GM21619 (cell line): ENCODE measurements around the gene GMPR.
"Not testable (repeated sequence)": the region's sequence is repeated elsewhere in the genome, so short reads cannot be mapped to it uniquely, and the experiment has no call there.

ENCODE experiments used
- ATAC-seq: cut with Tn5 transposase; IDR thresholded peaks from one replicate; pipeline ENCODE4 v1.9.1; 2021; ENCODE audit not compliant: unreplicated experiment

The GMPR gene

DNA sequence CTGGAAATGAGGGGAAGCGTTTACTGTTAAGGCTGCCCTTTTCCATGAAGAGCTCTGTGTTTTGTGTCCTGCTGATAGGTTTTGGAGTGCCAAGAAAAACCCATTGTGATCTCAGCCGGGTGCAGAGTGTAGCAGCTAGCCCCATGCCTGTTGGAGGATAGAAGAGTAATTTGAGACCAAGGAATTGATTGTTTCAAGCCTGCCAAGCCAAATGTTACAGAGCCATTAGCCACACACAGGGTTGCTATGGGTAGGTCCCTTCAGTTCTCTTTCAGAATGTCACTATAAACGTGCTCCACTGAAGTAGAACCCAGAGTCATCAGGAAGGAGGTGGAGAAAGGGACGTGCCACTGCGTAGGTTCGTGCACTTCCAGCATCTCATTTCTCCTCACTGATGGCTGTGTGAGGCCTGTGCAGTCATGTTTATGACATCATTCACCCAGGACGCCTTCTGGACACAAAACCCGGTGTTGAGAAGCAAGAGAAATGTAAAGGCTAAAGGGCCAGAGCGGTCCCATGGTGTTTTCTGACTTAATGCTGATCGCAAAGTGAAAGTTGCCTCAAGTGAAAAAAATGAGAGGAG lies 6.6 kb downstream of the GMPR start:
- no peak for ATAC-seq

DNA sequence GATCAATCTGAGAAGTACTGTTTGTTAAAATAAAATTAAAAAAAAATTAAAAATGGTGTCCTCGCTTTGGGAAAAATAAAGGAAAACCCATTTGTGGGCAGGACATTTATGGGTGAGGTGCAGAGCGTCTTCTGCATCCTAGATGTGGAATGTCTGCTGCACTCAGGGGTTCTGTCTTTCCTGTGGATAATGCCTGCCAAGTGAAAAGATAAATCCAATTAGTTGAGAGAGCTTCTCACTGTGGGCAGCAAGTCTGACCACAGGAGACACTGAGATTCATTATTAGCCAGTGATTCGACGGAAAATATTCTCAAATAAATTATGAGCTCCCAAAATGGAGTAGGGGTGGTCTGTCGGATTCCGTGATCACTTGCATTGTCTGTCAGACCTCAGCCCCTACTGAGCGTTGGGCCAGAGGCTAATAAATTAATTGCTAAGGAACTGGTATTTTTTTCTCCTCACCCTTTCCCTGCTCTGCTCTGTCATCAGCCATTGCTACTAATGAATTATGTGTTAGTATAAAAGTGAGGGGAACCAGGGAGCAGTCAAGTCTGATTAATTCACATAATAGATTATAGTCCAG lies 10.0 kb downstream of the GMPR start:
- no peak for ATAC-seq

DNA sequence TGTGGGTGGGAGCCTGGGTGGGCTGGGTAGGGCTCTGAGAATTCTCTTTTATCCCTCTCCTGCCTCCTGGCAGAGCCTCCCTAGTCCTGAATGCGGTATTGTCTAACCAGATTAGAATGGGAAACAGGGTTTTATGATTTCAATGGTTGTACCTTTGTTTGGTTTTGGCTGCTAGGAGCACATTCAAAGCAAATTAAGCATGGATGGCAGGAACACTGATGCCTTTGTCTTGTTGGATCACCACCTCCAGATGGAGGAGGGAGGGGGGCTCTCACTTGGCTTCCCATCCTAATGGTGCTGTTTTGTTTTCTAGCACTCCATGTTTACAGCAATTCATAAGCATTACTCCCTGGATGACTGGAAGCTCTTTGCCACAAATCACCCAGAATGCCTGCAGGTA lies 11.6 kb downstream of the GMPR start:
- ATAC-seq: no peak

DNA sequence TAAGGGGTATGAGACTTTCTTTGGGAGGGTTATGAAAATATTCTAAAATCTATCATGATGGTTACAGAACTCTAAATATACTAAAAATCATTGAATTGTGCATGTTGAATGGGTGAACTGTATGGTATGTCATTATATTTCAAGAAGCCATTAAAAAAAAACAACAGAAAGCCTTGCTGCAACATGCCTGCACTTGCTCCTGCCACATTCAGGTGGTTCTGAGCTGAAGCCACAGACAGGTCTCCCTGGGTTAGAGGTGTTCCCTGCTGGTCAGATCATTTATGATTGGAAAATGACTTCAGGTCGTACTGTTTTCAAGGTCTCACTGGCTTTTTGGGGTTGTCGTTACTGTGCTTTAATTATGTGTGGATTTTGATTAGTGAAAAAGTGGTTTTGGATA lies 13.3 kb downstream of the GMPR start:
- ATAC-seq: no peak

DNA sequence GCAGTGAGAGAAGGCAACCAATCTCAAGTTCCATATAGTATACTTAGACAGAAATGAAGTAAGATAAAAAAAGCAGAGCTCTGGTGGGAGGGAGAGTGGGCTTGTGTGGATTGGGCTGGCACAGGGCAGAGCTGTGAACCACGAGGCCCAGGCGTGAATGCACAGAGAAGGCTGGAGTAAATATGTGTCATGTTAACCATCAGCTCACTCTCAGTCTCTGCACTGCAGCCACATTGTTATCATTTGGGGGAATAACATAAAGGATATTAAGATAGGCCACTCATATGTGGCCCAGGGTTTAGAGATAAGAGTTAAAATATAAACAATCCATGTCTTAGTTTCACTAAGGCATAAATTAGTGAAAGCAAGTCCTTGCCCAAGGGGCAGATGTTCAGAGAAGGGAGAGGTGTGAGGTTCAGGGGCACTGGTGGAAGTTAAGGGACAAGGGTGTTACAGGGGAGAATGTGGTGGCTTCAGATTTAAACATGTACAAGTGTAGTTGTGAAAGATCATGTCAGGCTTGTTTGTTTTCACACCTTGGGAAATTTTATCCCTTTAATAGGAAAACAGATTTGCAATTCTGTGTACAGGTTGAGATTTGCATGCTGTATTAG lies 14.4 kb downstream of the GMPR start:
- no peak for ATAC-seq

DNA sequence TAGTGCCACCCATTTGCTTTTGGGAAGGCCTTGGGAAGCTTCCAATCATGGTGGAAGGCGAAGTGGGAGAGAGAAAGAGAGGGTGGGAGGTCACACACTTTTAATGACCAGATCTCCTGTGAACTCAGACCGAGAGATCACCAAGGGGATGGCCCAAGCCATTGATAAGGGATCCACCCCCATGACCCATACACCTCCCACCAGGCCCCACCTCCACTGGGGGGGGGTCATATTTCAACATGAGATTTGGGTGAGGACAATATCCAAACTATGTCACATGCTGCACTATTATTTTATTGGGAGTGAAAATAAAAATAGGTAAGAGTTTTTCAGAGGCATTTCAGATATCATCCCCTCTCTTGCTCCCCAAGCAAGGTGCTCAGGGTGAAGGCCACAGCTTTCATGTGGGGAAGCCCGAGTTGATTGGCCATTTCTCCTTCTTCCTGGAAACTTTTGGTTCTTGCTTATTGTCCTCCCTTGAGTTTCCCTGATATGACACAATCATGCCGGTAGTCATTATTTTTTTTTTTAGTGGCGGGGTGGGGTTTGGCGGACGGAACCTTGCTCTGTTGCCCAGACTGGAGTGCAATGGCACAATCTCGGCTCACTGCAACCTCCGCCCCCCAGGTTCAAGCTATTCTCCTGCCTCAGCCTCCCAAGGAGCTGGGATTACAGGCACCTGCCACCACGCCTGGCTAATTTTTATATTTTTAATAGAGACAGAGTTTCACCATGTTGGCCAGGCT lies 15.2 kb downstream of the GMPR start:
- no peak for ATAC-seq

DNA sequence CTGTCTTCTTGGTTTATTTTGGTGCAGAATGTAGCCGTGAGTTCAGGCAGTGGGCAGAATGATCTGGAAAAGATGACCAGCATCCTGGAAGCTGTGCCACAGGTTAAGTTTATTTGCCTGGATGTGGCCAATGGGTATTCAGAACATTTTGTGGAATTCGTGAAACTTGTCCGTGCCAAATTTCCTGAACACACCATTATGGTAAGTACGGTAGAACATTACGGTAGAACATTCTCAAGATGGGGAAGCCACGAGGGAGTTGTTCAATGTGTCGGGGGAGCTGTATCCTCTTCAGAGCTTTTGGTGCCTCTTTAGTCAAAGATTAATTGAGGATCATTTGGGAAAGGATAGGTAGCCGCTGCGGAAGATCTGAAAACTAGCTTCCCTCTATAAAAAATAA lies 16.1 kb downstream of the GMPR start:
- no peak for ATAC-seq

DNA sequence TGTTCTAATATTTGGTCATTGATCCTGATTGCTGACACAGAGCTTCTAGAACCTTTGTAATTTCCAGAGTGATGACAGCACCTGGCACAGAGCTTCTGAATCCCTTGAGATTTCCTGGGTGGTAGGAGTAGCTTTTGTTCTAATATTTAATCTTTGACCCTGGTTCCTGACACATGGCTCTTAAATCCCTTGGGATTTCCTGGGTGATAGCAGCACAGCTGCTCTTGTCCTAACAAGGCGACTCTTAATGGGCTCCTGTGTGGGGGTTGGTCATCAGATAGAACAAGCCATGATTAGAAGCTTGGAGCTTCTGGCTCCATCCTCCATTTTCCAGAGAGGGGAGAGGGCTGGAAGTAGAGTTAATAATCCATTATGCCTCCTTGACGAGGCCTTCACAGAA lies 18.4 kb downstream of the GMPR start:
- ATAC-seq: no peak

DNA sequence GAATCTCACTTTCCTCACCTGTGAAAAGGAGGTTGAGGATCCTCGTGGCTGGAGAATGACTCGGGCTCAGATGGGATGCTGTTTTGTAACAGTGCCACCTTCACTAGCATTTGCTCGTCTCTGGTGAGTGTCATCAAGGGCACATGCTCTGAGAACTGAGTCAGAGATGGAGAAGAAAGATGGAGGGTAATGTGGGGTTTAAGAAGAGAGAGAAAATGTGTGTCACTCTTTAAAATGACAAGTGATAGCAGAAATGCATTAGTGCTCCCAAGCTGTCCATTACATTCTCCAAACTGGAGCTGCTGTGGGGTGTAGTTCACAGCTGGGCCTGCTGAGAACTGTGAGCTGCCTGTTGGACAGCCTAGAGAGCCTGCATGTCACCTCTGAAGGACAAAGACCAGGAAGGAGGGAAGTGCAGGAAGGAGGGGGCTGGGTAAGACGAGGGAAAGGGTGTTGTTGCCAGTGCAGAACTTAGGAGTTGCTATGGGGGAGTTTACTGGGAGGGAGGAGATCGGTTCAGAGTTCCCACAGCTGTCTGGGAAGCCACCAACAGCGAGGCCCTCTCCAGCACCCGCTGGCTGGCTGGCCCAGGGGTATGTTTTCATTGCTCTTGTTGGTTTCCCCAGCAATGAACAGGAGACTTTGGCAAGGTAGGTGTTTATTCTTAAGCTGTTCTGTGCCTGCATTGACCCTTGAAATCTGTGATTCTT lies 19.8 kb downstream of the GMPR start:
- ATAC-seq: no peak

DNA sequence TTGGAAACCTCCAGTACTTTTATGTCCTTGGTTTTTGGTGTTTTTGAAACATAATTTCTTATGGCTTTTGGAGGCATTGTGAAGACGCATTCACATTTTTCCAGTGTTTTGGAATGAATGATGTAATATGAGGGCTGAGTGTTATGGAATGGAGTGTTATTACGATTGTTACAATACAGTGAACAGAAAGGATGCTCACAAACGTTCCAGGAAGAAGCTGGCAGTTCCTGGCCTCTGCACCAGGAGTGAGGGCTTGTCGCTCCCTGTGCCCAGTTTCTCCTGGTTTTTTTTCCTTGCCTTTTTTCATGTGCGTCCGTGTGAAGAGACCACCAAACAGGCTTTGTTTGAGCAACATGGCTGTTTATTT lies 20.3 kb downstream of the GMPR start:
- no peak for ATAC-seq

DNA sequence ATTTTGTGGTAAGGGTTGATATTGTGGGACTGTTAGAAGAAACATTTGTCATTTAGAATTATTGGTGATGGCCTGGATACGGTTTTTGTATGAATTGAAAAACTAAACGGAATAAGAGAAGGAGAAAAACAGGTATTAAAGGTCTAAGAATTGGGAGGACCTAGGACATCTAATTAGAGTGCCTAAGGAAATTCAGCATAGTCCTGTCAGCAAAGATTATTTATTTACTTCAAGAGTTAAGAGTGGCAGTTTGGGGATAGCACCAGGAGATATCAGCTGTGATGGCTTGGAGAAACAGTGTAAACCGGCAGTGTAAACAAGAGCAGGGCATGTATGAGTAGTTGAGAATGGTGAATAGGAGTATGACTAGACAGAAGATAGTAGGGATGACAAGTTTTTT lies 21.2 kb downstream of the GMPR start:
- not testable (repeated sequence) for ATAC-seq

DNA sequence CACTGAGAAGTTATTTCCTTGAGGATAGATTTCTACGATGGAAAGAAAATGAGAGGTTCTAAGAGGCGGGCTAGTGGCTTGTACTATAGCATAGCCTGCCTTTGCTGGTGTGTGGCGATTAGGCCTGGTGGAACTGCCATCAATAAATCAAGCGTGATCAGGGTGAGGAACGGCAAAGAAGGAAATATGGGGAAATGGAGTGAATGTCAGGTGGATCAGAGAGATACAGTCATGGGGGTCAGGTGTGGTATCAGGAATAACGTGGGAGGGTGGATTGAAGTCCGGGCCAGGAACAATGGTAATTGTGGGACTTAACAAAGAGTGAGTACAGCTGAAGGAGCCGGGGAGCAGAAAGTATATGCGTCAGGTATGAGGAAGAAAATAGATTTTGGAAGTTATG lies 22.2 kb downstream of the GMPR start:
- ATAC-seq: not testable (repeated sequence)

DNA sequence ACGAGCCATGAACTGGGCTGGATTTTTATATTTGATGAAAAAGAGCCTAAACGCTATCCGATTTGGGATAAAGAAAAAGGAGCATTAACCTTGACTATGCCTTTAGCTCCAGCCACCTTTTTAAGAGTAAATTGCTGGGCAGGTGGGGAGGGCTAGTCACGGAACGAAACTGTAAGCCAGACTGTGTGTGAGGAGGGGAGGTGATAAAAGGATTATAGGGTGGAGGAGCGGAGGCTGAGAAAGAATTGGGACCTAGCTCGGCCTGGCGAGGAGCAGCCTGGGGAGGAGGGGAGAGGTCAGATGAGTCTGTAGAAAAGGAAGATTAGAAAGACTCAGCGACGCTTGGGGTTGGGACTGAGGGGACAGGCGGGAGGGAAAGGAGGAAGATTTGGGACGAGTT lies 24.4 kb downstream of the GMPR start:
- ATAC-seq: not testable (repeated sequence)

DNA sequence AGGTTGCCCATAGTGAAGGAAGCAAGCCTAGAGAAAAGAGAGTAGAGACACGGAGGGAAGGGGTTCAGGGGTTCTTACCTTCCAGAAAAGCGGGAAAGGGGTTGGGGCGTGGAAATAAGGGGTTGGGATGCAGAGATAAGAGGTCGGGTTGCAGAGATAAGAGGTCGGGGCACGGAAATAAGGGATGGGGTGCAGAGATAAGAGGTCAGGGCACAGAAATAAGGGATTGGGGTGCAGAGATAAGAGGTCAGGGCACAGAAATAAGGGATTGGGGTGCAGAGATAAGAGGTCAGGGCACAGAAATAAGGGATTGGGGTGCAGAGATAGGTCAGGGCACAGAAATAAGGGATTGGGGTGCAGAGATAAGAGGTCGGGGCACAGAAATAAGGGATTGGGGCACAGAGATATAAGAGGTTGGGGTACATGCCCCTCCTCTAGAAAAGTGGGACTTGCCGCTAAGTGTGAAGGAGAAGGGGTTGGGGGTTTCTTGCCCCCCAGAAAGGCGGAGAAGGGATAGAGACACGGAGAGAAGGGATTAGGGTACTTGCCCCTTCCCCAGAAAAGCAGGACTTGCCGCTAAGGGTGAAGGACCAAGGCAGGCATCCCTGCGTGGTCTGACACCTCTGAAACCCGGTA lies 25.2 kb downstream of the GMPR start:
- ATAC-seq: not testable (repeated sequence)

DNA sequence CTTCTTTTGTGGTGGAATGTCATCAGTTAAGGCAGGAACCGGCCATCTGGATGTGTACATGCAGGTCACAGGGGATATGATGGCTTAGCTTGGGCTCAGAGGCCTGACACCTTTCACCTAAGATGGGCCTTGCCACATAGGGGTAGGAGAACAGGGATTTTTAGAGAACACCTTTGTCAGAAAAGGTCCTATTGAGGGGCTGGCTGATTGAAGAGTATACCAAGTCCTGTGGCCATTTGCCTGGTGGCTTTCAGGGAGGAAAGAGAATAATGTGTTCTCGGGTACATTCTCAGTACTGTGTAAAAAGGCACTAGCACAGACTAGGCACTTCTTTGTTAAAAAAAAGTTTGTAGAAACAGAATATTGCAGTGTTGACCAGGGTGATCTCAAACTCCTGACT lies 26.4 kb downstream of the GMPR start:
- ATAC-seq: no peak

DNA sequence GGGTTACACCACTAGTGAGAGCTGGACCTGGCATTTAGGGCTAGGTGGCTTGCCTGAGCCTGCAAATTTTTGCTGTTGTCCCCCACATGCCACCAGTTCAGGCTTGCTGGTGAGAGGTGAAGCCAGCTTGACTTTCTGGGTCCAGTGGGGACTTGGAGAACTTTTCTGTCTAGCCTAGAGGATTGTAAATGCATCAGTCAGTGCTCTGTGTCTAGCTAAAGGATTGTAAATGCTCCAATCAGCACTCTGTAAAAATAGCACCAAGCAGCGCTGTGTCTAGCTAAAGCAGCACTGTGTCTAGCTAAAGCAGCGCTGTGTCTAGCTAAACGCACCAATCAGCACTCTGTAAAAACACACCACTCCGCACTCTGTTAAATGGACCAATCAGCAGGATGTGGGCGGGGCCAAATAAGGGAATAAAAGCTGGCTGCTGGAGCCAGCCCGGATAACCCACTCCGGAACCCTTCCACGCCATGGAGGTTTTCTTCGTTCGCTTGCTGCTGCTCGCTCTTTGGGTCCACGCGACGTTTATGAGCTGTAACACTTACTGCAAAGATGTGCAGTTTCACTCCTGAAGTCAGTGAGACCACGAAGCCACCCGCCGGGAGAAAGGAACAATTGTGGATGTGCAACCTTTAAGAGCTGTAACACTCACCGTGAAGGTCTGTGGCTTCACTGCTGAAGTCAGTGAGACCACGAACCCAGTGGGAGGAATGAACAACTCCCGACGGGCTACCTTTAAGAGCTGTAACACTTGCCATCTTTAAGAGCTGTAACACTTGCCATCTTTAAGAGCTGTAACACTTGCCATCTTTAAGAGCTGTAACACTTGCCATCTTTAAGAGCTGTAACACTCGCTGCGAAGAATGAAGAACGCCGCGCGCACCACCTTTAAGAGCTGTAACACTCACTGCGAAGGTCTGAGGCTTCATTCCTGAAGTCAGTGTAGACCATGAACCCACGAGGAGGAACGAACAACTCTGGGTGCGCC lies 27.3 kb downstream of the GMPR start:
- ATAC-seq: no peak

DNA sequence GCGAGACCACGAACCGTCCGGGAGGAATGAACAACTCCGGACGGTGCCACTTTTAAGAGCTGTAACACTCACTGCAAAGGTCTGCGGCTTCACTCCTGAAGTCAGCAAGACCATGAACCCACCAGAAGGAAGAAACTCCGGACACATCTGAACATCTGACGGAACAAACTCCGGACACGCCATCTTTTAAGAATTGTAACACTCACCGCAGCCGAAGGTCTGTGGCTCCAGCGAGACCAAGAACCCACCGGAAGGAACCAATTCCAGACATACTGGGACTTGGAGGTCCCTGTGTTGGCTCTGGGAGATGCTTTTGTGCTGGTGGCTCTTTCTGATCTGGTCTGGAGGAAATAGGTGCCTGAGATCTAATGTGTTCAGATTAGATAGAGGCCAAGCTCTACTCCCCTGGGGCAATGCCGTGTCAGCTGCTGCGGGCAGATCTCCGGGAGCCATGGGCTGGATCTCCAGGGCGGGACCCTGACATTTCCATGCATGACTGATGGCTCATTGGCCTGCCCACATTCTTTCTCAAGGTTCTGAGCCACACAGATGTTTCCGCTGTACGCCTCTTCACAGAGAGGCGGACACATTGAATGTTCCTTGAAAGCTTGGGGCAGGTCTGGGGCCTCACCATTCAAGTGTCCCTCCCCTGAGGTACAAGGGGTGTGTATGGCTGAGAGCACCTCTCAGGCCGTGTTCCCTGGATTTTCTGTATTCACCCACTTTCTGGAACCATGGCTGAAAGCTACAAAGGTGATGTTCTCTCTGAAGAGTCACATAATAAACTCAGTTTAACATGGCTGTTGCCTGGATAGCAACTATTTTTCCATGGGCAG lies 29.3 kb downstream of the GMPR start:
- no peak for ATAC-seq

DNA sequence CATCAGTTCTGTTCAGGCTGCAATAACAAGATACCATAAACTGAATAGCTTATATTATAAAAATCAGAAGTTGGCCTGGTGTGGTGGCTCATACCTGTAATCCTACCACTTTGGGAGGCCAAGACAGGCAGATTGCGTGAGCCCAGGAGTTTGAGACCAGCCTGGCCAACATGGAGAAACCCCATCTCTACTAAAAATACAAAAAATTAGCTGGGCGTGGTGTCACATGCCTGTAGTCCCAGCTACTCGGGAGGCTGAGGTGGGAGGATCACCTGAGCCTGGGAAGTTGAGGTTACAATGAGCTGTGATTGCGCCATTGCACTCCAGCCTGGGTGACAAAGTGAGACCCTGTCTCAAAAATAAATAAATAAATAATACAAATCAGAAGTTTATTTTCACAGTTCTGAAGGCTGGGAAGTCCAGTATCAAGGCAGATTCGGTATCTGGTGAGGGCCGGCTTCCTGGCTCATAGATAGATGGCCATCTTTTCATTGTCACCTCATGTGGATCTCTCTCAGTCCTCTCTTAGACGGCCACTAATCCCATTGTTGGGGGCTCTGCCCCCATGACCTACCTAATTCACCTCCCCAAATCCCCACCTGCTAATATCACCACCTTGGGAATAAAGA lies 31.2 kb downstream of the GMPR start:
- ATAC-seq: not testable (repeated sequence)
